Measurements from ENCODE around the gene RAD51AP1. TPM values are rescaled to one million over a fixed set of nuclear protein-coding genes. Genes with fewer than 3 reads are reported as not detected.

Gene RAD51AP1
- total RNA-seq, 1 donor from 2014 or later, result 12.5 TPM

DNA sequence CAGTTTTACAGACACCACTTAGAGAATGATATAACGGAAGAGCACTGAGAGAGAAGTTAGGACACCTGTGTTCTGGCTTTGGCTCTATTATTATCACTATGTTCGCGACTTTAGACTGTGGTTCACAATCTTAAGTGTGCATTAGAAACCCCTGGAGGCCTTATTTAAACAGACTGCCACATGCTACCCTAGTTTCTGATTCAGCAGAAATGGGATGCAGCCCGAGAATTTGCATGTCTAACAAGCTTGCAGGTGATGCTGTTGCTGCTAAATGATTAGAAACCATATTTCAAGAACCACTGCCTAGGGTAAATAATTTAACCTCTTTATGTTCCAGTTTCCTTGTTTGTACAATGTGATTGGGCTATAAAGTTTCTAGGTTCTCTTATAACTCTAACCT, 3.6 kb upstream of the RAD51AP1 start:
- Mint-ChIP-seq H3K4me3 (ENCODE audit: unreplicated experiment) (no peak overlapping the region), H3K27me3 (ENCODE audit: unreplicated experiment) (peaks cover 2% of the 10 kb centered on the region), H3K36me3 (ENCODE audit: low read depth, unreplicated experiment) (no peaks in the 10 kb centered on the region), H3K9me3 (ENCODE audit: unreplicated experiment) (no peaks in the 10 kb centered on the region), H3K27ac (ENCODE audit: unreplicated experiment) (no peak overlapping the region), H3K4me1 (ENCODE audit: unreplicated experiment) (peaks cover 8% of the 10 kb centered on the region)
- TF ChIP-seq, protein P1, sequence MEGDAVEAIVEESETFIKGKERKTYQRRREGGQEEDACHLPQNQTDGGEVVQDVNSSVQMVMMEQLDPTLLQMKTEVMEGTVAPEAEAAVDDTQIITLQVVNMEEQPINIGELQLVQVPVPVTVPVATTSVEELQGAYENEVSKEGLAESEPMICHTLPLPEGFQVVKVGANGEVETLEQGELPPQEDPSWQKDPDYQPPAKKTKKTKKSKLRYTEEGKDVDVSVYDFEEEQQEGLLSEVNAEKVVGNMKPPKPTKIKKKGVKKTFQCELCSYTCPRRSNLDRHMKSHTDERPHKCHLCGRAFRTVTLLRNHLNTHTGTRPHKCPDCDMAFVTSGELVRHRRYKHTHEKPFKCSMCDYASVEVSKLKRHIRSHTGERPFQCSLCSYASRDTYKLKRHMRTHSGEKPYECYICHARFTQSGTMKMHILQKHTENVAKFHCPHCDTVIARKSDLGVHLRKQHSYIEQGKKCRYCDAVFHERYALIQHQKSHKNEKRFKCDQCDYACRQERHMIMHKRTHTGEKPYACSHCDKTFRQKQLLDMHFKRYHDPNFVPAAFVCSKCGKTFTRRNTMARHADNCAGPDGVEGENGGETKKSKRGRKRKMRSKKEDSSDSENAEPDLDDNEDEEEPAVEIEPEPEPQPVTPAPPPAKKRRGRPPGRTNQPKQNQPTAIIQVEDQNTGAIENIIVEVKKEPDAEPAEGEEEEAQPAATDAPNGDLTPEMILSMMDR (IDR thresholded peaks at IDR 0.05; ENCODE audit: unreplicated experiment), result no peak
- DNase-seq (ENCODE audit: low spot score), result no peak

DNA sequence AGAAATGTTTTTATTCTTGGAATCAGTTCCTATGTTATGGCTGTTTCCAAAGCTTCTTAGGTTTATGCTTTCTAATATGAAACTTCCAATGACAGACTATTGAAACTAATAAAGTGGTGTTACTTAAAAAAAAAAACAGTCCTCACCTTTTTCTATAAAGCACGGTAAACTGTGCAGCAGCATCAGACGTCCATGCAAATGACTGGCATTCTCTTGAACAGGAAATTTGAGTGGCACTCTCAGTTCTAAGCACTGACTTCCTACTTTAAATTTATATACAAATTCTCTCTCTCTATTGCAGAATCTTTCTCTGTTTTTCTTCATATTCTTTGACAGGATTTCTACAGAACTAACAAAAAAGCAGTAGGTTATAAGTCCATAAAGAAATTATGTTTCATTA, 2.8 kb upstream of the RAD51AP1 start:
- Mint-ChIP-seq H3K4me1 (ENCODE audit: unreplicated experiment) (peaks cover 8% of the 10 kb centered on the region), H3K27ac (ENCODE audit: unreplicated experiment) (no peak overlapping the region), H3K27me3 (ENCODE audit: unreplicated experiment) (peaks cover 2% of the 10 kb centered on the region), H3K4me3 (ENCODE audit: unreplicated experiment) (no peak overlapping the region), H3K36me3 (ENCODE audit: low read depth, unreplicated experiment) (no peaks in the 10 kb centered on the region), H3K9me3 (ENCODE audit: unreplicated experiment) (no peaks in the 10 kb centered on the region)
- DNase-seq (ENCODE audit: low spot score), result no peak
- TF ChIP-seq, protein P1 (IDR thresholded peaks at IDR 0.05; ENCODE audit: unreplicated experiment), result no peak

DNA sequence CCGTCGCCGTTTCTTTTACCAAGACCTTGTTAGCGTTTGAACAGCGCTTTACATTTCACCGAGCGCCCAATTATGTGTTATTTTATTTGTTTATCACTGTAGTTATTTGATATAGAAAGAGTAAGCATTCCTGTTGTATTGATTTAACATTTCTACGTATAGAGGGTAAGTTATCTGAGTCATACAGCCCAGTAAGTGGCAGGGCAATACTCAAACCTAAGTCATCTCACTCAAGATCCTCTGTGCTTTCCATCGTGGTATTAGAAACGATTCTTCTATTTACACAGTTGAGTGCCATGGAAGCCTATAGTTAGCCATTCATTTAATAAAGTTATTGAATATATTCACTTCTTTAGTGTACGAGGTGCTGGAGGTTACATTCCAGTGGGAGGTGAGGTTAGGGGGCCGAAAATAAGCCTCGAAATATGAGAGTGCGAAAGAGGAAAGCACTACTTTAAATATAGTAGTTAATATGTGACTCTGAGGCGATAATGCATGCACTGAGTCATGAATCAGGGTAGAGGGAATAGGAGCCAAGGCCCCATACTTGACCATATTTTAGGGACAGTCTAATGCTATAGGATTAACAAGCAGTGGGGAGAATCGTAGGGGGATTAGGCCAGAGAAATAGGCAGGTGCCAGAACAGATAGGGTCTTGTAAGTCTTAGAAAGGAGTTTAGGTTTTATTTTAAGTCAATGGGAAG, 629 bp downstream of the RAD51AP1 start:
- TF ChIP-seq, protein P1 (IDR thresholded peaks at IDR 0.05; ENCODE audit: unreplicated experiment), result no peak
- Mint-ChIP-seq H3K36me3 (ENCODE audit: low read depth, unreplicated experiment) (no peaks in the 10 kb centered on the region), H3K4me3 (ENCODE audit: unreplicated experiment) (peak overlapping the region; percentile 97), H3K9me3 (ENCODE audit: unreplicated experiment) (no peaks in the 10 kb centered on the region), H3K27ac (ENCODE audit: unreplicated experiment) (peak overlapping the region; percentile 97), H3K27me3 (ENCODE audit: unreplicated experiment) (peaks cover 2% of the 10 kb centered on the region), H3K4me1 (ENCODE audit: unreplicated experiment) (peaks cover 8% of the 10 kb centered on the region)
- DNase-seq (ENCODE audit: low spot score), result no peak

DNA sequence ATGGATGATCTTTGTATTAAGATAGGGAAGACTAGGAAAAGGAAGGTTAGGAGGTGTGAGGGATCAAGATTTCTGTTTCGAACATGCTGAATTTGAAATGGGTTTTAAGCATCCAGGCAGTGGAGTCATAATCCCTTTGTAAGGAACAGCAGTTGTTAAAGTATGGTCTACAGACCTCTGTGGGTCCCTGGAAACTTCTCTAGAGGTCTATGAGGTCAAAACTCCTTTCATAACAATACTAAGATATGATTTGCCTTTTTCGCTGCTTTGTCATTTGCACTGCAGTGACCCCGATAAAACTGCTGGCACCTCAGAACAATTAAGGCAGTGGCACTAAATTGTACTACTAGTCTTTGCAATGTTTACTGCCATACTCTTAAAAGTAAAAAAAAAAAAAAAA, 1.5 kb downstream of the RAD51AP1 start:
- Mint-ChIP-seq H3K36me3 (ENCODE audit: low read depth, unreplicated experiment) (no peaks in the 10 kb centered on the region), H3K27ac (ENCODE audit: unreplicated experiment) (no peak overlapping the region), H3K9me3 (ENCODE audit: unreplicated experiment) (no peaks in the 10 kb centered on the region), H3K4me3 (ENCODE audit: unreplicated experiment) (peak overlapping the region; percentile 97), H3K4me1 (ENCODE audit: unreplicated experiment) (peaks cover 8% of the 10 kb centered on the region), H3K27me3 (ENCODE audit: unreplicated experiment) (peaks cover 2% of the 10 kb centered on the region)
- DNase-seq (ENCODE audit: low spot score), result no peak
- TF ChIP-seq, protein P1 (IDR thresholded peaks at IDR 0.05; ENCODE audit: unreplicated experiment), result no peak

DNA sequence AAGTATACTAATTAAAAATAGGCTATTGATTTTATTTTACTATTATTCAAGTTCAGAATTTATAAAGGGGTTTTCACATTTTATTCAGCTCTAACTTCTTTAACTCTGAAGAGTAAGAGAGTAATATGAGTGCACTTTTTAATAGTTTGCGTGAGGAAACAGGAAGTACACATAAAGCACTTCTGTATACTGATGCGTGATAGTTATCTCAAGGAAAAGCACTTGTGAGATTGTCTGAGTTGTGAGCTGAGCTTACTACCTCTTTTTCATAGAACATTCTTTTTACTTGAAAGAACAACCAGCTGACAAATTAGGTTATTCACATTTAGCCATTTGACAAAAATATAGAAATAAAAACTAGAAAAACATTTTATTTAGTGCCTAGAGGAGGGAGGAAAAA, 1.9 kb downstream of the RAD51AP1 start:
- no peaks in the 10 kb centered on the region for H3K9me3 Mint-ChIP-seq (ENCODE audit: unreplicated experiment)
- H3K4me3 Mint-ChIP-seq (ENCODE audit: unreplicated experiment), result no peak overlapping the region
- TF ChIP-seq, protein P1 (IDR thresholded peaks at IDR 0.05; ENCODE audit: unreplicated experiment), result no peak
- H3K36me3 Mint-ChIP-seq (ENCODE audit: low read depth, unreplicated experiment), result no peaks in the 10 kb centered on the region
- H3K4me1 Mint-ChIP-seq (ENCODE audit: unreplicated experiment), result peaks cover 8% of the 10 kb centered on the region
- peaks cover 2% of the 10 kb centered on the region for H3K27me3 Mint-ChIP-seq (ENCODE audit: unreplicated experiment)
- no peak for DNase-seq (ENCODE audit: low spot score)
- H3K27ac Mint-ChIP-seq (ENCODE audit: unreplicated experiment), result no peak overlapping the region
